Cerebellar nuclear complex (tissue), 1 donor: ENCODE data around the gene MYLK3.

Experiments
- DNase-seq, 2 experiments: peaks; one replicate each; lab custom pipeline; 2025; lab: John Stamatoyannopoulos, UW

MYLK3 gene

GRCh38 chr16:46727184-46727583 lies 21.0 kb downstream of the MYLK3 start:
- no peak for DNase-seq

GRCh38 chr16:46721885-46722284 lies 26.3 kb downstream of the MYLK3 start:
- no peak for DNase-seq

- no peak for DNase-seq
These were observed 27.5 kb downstream of the MYLK3 start for GRCh38 chr16:46720619-46721018.

GRCh38 chr16:46719528-46719927 lies 28.6 kb downstream of the MYLK3 start:
- no peak for DNase-seq

GRCh38 chr16:46718214-46718613 lies 29.9 kb downstream of the MYLK3 start:
- DNase-seq: no peak

- DNase-seq: peak; percentile 17 to 82
These were observed 30.5 kb downstream of the MYLK3 start for GRCh38 chr16:46717692-46718091.

GRCh38 chr16:46715769-46716305 lies 32.3 kb downstream of the MYLK3 start:
- no peak for DNase-seq

GRCh38 chr16:46714797-46715591 lies 33.1 kb downstream of the MYLK3 start:
- no peak for DNase-seq

GRCh38 chr16:46713634-46714033 lies 34.5 kb downstream of the MYLK3 start:
- DNase-seq: no peak

- no peak for DNase-seq
These were observed 35.2 kb downstream of the MYLK3 start for GRCh38 chr16:46712911-46713310.

- DNase-seq: no peak
These were observed 36.8 kb downstream of the MYLK3 start for GRCh38 chr16:46711106-46712058.

- no peak for DNase-seq
These were observed 38.6 kb downstream of the MYLK3 start for GRCh38 chr16:46709469-46710005.

GRCh38 chr16:46706642-46707041 lies 41.5 kb downstream of the MYLK3 start:
- DNase-seq: no peak

- no peak for DNase-seq
These were observed 46.1 kb downstream of the MYLK3 start for GRCh38 chr16:46702030-46702429.

- DNase-seq: no peak
These were observed 46.5 kb downstream of the MYLK3 start for GRCh38 chr16:46701615-46702014.

- DNase-seq: no peak
These were observed 48.1 kb downstream of the MYLK3 start for GRCh38 chr16:46700048-46700447.

- DNase-seq: no peak
These were observed 51.2 kb downstream of the MYLK3 start for GRCh38 chr16:46696957-46697356.

GRCh38 chr16:46695937-46696336 lies 52.2 kb downstream of the MYLK3 start:
- DNase-seq: no peak

- DNase-seq: no peak
These were observed 54.5 kb downstream of the MYLK3 start for GRCh38 chr16:46693598-46693997.

- no peak for DNase-seq
These were observed 56.4 kb downstream of the MYLK3 start for GRCh38 chr16:46691726-46692125.

- DNase-seq: no peak
These were observed 57.6 kb downstream of the MYLK3 start for GRCh38 chr16:46690281-46691178.
